GM19467 (cell line): Measurements from ENCODE around the gene ATP5PO.

Experiments
- ATAC-seq: cut with Tn5 transposase; IDR thresholded peaks from one replicate; pipeline ENCODE4 v1.9.1; 2021; ENCODE audit warnings: mild to moderate bottlenecking, moderate library complexity; ENCODE audit not compliant: unreplicated experiment

The ATP5PO gene

GRCh38 chr21:33901412-33902288, 14.0 kb downstream of the ATP5PO start:
- no peak for ATAC-seq

GRCh38 chr21:33899199-33899598, 16.4 kb downstream of the ATP5PO start:
- no peak for ATAC-seq

DNA sequence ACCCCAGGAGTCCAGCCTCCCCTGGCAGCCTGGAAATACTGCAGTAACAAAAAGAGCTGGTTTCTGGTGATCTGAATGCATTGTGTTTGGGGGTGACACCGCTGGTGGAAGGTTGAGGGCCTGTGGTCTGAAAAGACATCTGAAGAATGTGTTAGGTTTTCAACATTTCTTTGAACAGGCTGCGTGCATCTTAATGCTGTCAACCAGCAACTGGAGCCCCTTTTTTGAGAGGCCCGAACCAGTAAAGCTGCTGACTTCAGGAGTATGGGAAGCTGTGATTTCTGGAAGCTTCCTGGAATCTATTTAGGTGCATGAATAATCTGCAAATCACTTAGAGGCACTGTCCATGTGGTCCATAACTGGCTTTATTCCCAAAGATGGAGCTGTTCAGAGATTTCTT, 17.0 kb downstream of the ATP5PO start:
- no peak for ATAC-seq

GRCh38 chr21:33897739-33898138, 17.9 kb downstream of the ATP5PO start:
- no peak for ATAC-seq

GRCh38 chr21:33897098-33897497, 18.5 kb downstream of the ATP5PO start:
- no peak for ATAC-seq

DNA sequence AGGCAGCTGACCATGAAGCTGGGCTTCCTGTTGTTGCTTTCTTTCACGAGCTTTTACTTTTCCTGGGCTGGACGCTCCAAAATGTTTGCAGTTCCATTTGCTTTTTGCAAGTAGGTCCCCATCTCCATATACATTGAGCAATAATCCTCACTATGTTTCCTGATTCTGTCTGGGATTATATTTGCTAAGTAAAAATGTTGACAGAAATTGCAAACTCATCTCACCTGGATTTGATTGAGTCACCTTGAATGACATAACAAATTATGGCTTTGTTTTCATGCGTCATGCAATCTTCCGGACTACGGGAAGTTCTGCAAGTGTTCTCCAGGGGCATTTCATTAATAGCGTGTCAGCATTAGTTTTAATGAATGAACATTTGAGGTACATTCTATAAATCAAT, 18.9 kb downstream of the ATP5PO start:
- no peak for ATAC-seq

GRCh38 chr21:33895356-33895755, 20.2 kb downstream of the ATP5PO start:
- ATAC-seq, result no peak

- no peak for ATAC-seq
Measured at GRCh38 chr21:33894736-33895288, 20.8 kb downstream of the ATP5PO start.

DNA sequence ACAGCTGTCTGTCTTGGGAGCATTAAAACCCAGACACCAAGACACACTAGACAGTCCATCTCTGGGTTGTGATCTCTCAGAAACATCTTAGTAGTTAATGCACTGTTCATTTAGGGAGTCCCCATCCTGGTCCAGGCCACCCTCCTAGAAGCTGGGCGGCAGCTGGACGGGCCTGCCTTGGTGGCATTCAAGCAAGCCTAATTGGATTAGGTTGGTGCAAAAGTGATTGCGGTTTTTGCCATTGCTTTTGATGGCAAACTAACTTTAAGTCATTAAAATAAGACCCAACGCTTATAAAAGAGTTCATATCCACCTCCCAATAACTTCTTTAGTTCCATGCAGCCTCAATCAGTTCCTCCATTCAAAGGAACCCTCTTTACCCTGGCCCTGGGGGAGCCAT, 21.7 kb downstream of the ATP5PO start:
- no peak for ATAC-seq

GRCh38 chr21:33892853-33893252, 22.8 kb downstream of the ATP5PO start:
- ATAC-seq, result no peak

DNA sequence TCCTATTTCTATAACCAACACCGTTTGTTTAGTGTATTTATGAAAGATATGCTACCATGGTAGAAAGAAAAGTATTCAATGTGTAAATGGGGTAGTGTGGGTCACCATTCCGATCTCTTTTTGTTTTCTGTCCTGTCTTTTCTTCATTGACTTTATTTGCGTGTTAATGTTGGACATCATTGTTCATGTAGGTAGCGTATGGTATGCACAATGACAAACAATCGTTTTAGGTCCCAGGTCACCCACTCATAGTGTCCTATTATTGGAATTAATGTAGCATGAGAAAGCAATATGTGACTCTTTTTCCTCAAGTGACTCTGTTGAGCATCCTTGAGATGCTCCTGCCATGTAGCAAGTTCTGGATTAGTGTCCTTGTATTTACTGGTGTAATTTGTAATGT, 25.4 kb downstream of the ATP5PO start:
- no peak for ATAC-seq

GRCh38 chr21:33886321-33886720, 29.3 kb downstream of the ATP5PO start:
- no peak for ATAC-seq

DNA sequence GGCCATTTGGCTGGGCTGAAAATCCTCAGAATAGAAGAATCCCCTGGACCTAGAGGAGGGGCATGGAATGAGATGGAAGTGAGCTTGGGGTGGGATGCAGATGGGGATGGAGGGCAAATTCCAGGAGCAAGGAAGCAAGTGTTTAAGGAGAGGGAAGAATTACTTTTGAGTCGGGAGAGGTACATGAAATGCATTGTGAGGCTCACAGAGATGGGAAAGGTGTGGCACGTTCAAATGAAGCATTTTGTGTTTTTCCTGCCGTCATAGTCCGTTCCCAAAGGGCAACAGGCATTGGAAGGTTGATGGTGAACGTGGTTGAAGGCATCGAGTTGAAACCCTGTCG, 30.5 kb downstream of the ATP5PO start:
- ATAC-seq, result no peak

DNA sequence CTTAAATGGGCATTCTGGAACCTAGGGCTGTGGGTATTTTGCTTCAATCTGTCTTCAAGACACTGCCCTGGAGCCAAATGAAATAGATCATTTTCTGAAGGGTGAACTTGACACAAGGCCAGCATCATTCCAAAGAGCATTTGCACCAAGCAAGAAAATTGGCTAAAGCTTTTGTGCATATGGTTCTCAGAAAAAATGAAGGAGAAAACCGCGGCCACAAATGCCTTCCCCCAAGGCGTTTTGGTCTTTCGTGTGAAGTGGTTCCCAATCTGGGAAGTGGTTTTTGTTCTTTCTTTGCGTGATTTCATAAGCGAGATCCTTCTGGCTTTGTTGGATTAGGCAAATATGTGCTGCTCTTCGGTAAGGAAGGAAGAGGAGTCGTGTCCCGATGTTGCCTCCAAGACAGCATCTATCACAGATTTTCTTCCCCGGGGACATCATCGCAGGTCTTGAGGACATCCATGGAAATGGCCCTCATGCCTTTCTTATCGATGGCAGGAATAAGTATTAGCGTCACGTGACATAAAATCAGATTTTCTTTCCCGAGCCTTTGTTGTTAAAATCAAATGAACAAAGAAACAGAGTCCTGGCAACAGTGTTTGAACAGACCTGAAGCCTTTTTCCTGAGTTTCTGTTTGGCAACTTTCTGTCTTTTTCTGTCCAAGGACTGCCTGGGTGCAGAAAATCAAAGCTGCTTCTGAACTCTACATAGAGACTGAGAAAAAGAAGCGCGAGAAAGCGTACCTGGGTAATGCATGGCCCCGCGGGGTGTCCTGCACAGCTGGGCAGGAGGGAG, 31.0 kb downstream of the ATP5PO start:
- ATAC-seq, result no peak

DNA sequence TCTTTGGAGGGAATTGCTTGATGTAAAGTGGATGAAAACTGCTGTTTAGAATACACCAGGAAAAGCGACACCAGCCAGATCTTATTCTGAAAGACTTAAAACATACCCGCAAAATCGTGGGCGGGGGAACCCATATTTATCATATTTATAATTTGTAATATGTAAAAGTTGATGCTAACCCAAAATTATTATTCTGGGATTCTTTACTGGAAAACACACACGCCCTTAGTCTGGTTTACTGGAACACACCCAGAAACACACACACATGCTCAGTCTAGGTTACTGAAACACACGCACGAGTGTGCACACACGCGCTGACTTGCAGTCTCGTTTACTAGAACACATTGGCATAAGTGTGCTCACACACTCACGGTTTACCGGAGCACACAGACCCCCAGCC, 32.5 kb downstream of the ATP5PO start:
- ATAC-seq, result no peak

- no peak for ATAC-seq
Measured at GRCh38 chr21:33881689-33882440, 33.7 kb downstream of the ATP5PO start.

DNA sequence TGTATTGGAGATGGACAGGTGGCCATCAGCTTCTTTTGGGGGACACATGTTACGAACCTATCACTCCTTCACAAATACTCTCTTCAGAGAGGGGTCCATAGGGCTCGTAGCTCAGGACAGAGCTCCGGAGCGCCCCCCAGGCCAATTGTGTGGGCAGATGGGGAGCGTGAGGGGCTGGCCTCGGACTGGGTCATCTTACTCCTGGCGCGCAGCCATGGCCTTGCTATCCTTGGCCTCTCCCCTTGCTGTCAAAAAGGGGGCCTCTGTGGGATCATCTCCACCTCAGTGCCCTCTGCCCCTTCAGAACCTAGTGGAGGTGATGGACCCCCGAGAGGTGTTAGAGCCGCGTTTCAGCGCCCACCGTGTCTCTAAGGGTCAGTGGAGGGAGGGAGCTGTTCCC, 35.0 kb downstream of the ATP5PO start:
- no peak for ATAC-seq

DNA sequence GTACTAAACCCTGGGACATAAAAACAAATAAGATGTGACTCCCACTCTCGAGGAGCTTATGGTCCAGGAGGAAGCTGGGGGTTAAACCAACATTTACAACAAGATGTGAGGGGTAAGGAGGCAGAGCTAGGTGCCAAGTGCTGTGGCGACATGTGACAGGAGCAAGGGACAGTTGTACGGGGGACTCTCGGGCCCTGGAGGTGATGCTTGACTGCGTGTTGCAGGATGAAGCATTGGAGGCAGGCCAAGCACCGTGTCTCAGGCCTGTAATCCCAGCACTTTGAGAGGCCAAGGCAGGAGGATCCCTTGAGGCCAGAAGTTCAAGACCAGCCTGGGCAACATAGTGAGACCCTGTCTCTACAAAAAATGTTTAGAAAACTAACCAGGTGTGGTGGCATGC, 36.8 kb downstream of the ATP5PO start:
- ATAC-seq, result no peak

- ATAC-seq, result no peak
Measured at GRCh38 chr21:33875026-33875695, 40.4 kb downstream of the ATP5PO start.

- ATAC-seq, result no peak
Measured at GRCh38 chr21:33874161-33874560, 41.4 kb downstream of the ATP5PO start.
